T1000 (cell line): ENCODE measurements around the gene FBXL5.
"Not testable (repeated sequence)": the region's sequence is repeated elsewhere in the genome, so short reads cannot be mapped to it uniquely, and the experiment has no call there.

Source experiments
- DNase-seq: peaks from one replicate; lab custom pipeline; 2025; ENCODE audit warnings: mixed read lengths; lab: John Stamatoyannopoulos, UW

FBXL5 gene

DNA sequence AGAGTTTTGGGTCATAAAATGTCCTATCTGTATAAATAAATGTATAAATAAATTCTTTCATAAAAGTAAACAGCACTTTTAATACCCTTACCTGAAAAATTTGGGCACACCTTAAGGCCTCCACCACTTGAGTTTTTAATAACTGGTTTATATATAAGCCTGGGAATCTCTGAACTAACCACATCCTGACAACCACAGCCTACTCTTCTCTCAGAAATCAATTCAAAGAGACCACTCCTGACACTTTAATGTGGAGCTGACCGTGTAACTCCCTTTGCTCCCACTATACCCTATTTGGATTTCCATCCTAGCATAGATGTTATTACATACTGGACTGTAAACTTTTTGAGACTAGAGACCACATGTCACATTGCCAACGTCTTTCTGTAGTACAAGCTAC, 3.5 kb downstream of the FBXL5 start:
- no peak for DNase-seq

DNA sequence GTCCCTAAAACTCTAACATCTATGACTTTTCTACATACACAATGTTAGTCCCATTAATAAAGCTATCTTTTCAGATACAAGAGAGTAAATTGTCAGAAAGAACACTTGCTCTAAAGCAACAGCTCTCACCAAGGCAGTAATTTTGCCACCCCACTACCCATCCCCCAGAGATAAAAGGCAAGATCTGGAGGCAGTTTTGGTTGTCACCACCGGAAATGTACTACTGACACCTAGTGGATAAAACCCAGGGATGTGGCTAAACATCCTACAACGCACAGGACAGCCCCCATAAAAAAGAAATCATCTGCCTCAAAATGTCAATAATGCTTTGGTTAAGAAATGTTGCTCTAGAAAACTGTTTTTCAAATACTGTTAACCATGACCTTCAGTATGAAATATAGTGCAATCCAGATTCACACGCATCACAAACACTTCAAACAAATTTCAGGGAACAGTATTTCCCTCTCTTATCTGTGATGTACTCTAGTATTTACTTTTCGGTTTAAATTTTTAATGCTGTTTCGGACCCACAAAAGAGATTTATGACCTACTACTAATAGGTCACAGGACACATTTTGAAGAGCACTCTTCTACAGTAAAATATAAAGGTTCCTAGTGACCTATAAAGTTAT, 5.1 kb downstream of the FBXL5 start:
- no peak for DNase-seq

DNA sequence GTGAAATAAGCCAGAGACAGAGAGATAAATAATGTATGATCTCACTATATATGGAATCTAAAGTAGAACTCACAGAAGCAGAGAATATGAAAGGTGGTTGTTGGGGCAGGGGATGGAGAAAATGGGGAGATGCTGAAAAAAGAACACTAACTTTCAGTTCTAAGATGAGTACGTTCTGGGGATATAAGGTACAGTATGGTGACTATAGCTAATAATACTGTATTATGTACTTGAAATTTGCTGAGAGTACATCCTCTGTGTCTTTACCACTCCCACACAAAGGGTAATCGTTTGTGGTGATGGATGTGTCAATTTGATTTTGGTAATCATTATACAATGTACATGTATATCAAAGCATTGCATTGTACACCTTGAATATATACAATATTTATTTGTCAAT, 6.6 kb downstream of the FBXL5 start:
- no peak for DNase-seq

DNA sequence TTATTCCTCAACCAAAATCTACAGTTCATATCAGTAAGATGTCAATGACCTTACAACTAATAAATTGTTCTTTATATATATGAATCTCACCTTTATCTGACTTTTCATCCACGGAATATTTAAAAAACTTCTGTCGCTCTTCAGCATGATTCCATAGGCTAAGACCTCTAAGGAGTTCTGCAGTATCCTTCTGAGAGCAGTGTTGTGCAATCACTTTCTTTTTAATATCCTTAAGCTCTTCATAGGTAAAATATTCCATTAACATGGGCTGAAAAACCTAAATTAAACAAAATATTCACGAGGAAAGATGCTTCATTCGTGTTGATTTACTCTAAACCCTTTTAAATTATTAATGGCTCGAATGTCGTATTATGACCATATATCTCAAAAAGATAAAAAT, 16.7 kb downstream of the FBXL5 start:
- DNase-seq = no peak

DNA sequence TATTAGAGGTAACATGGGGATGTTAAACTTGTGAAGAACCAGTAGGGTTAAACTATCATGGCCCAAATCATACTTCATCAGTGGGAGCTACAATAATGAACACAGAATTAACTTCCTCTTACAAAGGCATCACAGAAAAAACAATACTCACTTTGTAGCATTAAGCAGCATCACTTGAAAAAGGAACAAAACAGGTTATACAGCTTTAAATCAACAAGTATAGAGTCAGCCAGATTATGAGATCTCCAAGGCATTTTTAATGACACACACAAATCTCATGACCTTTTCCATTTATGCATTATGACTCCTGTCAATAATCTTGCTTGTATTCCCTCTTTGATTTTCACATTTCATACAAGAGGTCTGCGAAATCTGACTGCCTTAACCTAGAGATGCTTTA, 18.3 kb downstream of the FBXL5 start:
- no peak for DNase-seq

DNA sequence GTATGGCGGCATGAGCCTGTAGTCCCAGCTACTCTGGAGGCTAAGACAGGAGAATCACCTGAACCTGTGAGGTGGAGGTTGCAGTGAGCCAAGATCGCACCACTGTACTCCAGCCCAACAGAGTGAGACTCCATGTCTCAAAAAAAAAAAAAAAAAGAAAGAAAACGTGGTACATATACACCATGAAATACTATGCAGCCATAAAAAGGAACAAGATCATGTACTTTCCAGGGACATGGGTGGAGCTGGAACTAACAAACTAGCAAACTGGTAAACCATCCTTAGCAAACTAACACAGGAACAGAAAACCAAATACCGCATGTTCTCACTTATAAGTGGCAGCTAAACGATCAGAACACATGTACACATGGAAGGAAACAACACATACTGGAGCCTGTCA, 37.8 kb downstream of the FBXL5 start:
- not testable (repeated sequence) for DNase-seq

DNA sequence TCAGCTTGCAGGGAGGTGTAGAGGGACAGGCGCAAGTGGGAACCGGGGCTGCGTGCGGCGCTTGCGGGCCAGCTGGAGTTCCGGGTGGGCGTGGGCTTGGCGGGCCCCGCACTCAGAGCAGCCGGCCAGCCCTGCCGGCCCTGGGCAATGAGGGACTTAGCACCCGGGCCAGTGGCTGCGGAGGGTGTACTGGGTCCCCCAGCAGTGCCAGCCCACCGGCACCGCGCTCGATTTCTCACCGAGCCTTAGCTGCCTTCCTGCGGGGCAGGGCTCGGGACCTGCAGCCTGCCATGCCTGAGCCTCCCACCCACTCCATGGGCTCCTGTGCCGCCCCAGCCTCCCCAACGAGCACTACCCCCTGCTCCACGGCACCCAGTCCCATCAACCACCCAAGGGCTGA, 40.3 kb downstream of the FBXL5 start:
- DNase-seq = not testable (repeated sequence)

DNA sequence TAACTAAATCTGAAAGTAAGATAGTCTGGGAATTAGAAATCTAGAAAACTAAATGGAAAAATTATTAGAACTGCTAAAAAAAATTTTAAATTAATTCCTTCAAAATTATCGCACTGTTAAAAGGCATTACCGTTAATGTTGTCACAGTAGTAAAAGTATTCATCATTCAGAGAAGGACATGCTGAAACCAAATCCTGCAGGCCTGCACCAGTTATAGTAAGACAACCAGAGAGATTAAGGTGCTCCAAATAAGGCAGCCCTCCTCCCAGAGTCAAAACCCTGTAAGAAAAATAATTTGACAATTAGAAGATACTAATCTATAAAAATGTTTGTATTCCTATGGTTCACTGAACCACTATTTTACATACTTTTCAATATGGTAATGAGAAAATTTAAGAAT, 43.0 kb downstream of the FBXL5 start:
- DNase-seq = no peak

DNA sequence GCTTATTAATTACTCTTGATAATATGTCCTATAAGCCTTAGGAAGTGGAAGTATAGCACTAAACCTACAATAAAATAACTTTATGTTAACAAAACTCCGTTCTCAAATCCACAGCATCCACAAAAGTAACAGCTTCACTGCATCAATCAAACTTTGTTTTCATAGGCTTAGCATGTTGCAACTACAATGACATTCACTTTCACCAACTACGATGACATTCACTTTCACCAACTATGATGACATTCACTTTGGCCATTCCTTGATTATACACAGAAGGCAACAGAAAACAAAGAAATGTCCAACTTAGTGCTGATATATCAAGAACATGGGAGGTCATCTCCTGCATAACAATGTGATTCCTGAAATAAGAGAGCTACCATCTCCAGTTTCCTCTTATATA, 44.3 kb downstream of the FBXL5 start:
- DNase-seq = no peak

DNA sequence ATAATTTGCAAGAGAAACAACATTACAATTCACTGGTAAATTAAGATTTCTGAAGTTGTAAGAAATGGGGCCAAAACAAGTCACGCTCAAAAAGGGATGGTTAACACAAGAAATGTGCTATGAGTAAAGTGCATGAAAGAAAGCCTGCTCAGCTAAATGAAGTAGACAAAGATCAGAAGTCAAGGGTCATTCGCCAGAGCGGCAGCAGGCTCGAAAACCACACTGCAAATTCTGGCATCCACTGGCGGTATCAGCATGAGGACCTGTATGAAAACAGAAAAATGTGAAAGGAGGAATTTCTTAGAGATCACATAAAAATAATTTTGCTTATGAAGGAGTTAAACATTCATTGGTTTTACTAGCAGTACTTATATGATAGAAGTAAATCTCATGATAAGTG, 49.6 kb downstream of the FBXL5 start:
- DNase-seq = no peak

DNA sequence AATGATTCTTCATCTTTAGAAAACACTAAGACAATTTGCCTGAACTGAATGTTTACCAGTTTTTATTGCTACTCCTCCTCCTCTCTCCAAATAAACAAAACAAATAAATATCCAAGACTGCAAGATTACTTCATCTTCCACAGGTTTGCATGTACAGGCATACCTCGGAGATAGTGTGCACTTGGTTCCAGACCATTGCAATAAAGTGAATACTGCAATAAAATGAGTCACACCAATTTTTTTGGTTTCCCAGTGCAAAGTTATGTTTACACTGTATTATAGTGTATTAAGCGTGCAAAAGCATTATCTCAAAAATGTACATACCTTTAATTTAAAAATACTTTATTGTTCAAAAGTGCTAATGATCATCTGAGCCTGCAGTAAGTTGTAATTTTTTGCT, 53.3 kb downstream of the FBXL5 start:
- no peak for DNase-seq

DNA sequence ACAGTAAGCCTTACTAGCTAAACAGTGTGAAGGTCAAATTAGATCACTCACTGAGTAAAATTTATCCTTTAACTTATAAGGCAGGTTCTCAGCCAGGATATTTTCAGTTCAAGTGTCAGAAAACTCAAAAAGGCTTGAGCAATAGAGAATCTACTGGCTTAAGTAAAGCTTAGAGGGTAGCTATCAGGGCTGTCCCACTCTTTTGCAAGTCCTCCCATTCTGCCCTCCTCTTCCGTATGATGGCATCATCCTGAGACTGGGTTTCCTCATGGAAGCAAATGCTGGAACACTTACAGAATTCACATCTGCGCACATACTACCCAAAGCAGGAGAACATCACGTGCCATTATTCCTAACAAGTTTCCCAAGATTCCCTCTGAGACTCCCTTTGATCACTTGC, 55.0 kb downstream of the FBXL5 start:
- no peak for DNase-seq

DNA sequence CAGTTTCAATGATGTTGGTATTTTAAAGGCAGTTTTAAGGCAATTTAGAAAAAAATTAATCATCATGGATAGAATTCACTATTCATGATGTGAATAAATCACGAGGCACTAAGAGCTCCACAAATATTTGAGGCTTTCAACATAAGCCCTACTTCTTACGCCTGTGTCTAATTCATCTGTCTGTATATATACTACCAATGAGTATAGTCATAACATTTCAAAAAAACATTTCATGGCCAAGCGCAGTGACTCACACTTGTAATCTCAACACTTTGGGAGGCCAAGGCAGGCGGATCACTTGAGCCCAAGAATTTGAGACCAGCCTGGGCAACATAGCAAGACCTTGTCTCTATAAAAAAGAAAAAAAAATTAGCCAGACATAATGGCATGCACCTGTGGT, 56.5 kb downstream of the FBXL5 start:
- DNase-seq = no peak

DNA sequence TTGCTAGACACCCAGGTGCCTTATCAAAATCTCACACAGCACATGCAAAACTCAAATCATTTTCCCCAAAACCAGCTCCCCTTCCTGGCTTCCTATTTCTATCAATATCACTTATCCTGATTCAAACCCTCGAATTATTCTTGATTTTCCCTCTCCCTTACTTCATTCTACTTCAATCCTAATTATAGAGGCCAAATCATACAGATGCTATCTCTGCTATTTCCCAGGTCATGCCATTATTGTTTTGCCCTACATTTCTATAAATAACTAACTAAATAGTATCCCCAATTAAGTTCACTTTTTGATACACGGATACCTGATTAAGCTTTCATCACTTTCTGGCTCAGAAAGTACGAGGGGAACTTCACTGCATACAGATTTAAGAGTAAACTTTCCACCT, 62.4 kb downstream of the FBXL5 start:
- DNase-seq = no peak

DNA sequence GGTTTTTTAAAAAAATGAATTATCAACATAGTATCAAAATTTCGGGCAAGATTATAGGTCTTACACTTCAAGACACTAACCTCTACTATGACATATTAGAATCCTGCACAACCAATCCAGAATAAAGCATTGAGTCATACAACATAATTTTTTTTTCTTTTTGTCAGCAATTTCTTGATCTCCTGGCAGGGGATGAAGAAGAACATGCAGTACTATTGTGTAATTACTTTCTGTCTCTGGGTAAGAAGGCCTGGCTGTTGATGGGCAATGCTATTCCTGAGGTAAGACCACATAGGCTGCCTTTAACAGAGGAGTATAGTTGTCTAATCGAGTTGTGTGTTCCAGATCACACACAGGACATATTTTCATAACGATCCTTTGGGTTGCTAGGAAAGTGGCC, 67.5 kb downstream of the FBXL5 start:
- no peak for DNase-seq

DNA sequence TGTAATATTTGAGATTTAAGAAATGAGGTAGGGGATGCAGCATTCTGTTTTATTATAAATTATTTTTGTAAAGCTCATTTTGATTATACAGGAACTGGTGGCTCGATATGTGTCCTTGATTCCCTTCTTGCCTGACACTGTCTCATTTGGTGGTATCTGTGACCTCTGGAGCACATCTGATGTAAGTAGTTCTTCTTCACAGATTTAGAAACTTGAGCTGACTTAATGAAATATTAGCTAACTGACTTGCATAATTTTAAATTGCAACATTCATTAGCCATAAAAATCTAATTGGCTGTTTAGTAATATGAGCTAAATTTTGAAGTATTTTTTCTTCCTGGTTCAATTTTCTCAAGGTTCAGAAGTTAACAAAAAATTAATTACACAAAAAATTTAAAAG, 69.1 kb downstream of the FBXL5 start:
- no peak for DNase-seq

DNA sequence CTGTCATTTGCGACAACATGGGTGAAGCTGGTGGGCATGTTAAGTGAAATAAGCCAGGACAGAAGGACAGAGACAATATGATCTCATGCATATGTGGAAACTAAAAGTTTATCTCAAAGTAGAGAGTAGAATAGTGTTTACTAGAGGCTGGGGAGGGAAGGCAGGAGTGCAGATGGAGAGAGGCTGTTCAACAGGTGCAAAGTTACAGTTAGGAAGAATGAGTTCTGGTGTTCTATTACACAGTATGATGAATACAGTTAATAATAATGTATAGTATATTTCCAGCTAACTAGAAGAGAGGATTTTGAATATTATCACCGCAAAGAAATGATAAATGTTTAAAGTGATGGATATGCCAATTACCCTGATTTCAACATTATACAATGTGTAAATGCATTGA, 69.8 kb downstream of the FBXL5 start:
- DNase-seq = no peak

DNA sequence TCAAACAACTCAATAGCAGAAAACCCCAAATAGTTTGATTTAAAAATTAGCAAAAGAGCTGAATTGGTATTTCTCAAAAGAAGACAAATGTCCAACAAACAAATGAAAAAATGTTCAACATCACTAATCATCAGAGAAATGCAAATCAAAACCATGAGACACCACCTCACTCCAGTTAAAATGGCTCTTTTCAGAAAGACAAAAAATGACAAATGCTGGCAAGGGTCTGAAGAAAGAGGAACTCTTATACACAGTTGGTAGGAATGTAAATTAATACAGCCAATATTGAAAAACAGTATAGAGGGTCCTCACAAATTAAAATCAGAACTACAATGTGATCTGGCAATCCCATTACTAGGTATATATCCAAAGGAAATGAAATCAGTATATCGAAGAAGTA, 70.4 kb downstream of the FBXL5 start:
- DNase-seq = no peak

DNA sequence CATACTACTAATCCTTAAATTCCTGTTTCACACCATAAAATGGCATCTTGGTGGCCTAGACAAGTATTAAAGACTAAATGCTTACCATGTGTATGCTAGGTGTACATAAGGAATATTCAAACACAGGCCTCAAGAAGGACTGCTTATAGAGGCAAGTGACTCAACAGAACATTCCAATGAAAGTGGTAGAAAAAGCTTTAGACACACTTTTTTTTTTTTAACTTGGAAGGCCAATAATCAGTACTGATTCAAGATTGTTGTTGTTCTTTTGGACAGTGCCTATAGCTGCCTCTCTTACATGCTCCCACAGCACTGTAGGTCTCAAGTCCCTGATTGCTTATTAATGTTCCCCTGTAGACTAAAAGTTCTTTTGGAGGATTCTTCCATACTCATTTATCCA, 77.6 kb downstream of the FBXL5 start:
- no peak for DNase-seq

DNA sequence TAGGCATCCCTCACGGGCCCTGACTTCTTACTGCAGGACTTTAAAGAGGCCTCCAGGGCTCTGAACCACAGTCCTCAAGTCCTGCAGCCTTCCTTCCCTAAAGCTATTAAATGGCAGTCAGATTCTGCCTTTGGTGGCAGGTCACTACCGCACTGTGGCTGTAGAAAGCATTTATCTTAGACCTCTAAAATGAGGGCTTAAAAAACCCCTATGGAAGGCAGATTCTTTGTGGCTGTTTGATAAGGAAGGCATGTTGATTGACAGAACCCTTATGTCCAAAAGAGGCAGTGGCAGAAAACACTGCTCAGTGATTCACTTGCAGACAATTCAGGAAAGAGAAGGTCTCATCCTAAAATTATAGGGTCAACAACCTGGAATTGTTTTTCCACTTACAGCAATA, 79.2 kb downstream of the FBXL5 start:
- DNase-seq = no peak

DNA sequence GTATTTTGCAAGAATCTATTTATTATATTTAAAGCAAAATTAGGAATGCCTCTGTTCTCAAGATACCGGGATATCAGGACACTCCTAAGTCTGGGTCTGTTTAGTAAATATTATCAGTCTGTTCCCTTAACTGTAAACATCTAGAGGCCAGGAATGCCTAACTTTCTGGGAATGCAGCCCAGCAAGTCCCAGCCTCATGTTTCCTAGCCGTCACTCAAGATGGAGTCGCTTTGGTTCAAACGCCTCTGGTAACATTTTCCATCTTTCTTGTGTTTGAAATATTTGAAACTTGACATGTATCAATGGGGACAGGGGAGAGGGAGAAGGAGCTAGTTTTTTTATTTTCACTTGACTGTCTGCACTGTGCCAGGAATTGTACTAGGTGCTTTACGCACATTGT, 85.4 kb downstream of the FBXL5 start:
- no peak for DNase-seq

DNA sequence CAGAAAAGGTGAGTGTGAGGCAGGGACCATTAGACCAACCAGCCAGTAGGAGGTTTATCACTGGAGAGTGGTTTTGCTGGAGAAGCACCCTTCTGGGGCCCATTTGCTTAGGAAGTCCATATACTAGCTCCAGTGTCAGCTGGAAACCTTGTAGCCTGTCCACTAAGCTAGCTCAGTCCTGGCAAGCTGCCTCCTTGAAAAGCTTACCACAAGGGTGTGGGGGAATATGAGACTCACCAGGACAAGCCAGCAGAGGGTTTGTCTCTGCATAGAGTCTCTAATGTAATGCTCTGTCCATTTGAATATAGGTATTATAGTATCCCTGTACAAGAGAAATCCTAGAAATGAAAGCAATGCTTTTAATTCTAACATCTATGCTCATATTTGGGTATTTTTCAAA, 86.3 kb downstream of the FBXL5 start:
- no peak for DNase-seq

DNA sequence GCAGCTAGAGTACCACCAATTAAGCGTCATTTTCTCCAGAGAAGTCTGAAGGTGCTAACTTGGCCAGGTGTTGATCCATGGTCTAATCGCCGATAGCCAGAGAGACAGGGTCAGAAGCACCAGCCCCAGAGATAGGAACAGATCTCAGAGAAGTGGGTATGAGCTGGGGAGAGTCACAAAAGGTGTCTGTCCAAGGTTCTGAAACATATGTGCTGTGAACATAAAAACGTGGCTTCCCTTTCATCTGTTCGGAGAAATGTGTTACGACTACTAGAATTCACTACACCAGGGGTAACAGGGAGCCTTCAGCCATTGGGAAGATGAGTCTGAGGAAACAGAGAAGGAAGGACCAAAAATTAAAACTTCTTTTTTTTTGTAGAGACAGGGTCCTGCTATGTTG, 91.3 kb downstream of the FBXL5 start:
- DNase-seq = no peak

DNA sequence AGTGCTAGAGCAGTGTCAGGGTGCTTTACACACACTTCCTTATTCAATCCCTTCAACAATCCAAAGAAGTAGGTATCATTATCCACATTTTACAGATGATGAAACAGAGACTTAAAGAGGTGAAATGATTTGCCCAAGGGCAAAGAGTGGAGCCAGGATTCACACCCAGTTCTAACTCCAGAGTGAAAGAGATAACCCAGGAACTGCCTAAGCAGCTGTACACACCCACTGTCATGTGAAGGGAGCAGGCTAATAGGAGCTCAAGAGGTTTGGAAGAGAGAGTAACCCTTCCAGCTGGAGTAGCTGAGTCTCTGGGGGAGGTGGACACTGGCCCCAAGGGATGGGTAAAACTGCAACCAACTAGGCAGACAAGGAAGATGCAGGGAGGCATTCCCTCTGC, 92.5 kb downstream of the FBXL5 start:
- DNase-seq = no peak

DNA sequence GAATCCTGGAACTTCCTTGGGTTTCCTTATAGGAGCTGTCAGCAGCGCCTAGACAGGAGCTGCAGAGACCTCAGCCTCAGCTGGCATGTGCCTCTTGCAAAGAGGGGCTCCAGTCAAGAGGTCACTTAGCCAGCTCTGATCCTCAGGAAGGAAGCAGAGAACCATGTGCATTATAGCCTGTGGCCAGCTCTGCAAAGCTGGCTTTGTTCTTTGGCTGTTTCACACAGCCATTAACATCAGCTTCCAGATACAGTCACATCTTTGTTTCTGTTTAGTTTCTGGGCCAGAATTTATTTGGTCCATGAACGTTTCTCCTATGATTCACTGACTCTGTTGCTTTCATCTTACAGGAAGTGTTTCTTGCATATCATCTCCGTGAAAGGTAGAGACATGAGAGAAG, 93.0 kb downstream of the FBXL5 start:
- DNase-seq = no peak
